GM18909 (cell line): ENCODE results near the gene ZNF385A.

Experiments used
- ATAC-seq: cut with Tn5 transposase; IDR thresholded peaks from one replicate; pipeline ENCODE4 v1.9.1; 2021; ENCODE audit warnings: mild to moderate bottlenecking; ENCODE audit not compliant: unreplicated experiment, poor library complexity

ZNF385A gene

DNA sequence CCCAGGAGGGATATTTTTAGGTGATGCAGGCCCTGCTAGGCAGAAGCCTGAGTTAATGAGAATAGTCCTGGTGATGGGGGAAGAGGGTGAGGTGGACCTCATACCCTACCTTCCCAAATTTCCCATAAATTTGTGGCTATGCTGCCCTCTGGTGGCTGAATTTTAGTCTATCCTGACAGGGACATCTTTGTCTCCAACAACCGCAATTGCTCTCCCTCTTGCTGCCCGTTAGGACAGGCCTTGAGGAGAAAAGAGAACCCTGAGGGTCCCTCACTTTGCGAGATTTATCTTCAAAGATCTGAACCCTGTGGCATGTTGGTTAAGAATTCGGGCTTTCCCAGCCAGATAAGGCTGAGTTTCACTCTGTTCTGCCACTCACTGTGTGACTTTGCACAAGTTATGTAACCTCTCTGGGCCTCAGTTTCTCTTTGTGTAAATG lies 9.8 kb upstream of the ZNF385A start:
- ATAC-seq: no peak

DNA sequence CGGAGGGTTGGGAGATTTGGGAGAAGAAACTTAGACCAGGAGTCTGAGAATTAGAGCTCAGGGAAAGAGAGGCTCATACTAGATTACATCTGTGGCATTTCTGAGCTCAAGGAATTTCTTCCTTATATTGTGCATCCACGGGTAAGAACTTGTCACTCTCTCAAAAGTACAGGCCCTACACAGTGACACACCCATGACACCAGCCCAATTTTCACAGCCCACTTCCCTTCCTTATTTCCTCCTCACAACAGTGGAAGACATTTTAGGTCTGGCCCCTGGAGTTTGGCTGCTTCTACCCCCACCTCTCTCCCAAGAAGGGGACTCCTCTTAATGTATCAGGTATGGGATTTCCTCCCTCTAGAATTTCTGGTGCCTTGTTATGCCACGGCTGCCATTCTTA lies 9.2 kb upstream of the ZNF385A start:
- no peak for ATAC-seq

DNA sequence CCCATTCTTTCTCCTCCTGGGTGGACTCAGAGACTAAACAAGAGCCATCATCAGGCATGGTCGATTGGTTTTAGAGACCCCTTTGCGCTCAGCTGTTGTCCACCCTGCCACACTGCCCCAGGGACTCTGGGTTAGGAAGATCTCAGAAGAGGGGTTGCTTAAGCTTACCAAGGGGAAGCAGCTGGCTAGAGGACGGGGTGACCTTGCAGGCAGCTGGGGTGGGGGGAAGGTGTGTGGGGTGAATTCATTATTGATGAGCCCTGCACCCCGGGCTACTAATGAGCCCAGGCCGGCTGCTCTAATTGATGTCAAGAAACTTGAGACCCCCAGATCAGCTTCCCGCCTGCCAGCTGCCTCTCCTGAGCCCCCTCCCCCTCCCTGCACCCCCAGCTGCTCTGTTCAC lies 8.7 kb upstream of the ZNF385A start:
- no peak for ATAC-seq

DNA sequence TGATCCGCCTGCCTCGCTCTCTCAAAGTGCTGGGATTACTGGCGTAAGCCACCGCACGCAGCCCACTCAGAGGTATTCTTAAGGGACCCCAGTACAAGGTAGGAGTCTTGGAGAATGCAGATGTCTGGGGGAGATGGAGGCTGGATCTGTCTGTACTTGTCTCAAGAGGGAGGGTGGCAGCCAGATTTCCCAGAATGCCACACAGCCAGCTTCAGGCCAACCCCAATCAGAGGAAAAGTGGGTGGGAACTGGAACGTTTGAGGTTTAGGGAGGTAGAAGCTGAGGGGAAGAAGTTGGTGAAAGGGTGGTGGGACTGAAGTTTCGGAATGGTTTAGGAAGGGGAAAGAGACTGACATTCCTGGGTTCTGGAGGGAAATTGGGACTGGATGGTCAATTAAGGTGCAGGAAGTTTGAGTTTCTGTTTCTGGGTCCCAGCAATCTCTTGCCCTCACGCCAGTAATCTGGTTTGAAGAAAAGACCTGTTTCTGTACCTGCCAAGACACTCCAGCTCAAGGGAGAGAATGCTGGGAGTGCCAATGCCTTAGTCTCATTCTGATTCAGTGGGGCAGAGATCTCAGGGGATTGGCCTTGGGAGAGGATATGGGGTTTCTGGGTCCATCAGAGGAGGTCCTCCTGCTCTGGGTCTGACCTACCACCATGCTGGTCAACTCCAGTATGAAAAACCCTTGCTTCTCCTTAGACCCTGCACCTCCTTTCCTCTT lies 8.1 kb upstream of the ZNF385A start:
- no peak for ATAC-seq

DNA sequence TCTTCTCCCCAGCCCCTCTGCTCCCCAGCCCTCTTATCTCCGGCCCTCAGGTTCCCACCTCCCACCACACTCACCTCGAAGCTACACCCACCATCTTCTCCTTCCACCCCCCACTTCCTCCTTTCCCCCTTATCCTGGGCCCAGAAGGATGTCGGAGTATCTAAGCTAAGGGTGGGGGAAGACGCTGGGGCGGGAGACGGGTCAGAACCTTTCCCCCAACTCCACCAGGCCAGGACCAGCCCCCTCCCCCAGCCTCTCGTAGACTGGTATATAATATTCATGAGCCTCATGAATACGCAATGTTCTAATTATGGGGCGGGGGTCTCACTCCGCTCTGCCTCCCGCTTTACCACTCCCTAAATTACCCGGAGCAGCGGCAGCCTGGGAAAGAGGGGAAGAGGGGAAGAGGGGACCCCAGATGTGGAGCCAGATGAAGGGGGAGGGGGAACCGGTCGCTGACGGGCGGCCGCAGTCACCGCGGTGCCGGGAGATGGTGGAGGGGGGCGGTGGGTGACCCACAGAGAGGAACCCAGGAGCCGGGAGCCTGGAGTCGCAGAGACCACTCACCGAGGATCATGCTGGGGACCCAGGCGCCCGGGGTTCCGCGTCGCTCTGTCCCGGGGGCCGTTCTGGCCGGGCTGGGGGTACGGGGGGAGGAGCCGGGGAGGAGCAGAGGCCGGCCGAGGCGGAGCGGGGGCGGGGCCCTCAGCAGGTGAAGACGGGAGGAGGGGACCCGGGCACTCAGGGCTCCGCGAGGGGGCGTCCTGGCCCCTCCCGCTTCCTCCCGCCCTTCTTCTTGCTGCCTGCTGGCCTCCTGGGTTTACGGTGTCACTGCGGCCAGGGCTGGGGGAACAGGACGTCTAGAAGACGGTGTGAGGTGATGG lies 6.4 kb upstream of the ZNF385A start:
- no peak for ATAC-seq

DNA sequence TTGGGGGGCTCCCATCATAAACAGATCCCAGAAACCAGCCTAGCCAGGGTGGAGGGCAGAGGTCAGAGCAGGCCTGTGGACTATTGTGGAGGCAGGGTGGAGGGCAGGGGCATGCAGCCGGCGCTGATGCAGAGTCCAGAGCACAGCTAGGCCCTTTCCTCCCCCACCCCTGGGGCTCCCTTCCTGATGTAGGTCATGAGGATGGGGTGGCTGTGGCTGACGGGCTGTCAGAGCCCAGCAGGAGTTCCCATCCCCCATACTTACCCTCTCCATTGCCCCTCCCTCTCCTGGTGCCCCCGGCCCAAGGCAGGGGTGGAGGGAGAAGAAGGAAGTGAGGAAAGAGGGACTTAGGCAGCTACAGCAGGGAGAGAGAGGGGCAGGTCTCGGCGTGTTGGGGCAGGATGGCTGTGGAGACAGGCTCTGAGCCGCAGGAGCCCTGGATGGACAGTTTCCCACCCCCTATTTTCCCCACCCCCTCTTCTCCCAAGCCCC lies 5.7 kb upstream of the ZNF385A start:
- ATAC-seq: no peak

DNA sequence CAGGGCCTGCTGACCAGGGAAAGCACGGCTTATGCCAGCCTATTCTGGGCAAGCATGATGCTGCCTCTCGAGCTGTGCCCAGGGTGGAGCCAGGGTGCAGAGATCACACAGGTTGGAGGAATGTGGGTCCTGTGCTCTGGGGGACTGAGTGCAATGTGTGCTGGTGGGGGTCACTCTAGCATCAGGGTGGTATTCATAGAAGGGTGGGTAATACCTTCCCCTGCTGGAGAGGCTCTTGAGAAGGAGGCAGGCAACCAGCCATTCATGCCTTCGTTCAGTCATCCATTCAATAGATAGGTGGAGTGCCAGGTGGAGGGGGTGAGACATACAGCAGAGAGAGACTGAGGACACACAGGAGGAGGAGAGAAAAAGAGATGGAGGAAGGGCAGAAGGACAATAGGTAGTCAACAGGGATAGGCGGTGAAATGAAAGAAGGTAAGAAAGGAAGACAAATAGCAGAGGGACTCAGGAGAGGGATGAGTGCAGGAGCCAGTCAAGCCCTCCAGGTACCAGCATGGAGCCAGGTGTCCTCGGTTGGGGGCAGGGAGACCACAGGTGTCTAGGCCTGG lies 5.2 kb upstream of the ZNF385A start:
- no peak for ATAC-seq

DNA sequence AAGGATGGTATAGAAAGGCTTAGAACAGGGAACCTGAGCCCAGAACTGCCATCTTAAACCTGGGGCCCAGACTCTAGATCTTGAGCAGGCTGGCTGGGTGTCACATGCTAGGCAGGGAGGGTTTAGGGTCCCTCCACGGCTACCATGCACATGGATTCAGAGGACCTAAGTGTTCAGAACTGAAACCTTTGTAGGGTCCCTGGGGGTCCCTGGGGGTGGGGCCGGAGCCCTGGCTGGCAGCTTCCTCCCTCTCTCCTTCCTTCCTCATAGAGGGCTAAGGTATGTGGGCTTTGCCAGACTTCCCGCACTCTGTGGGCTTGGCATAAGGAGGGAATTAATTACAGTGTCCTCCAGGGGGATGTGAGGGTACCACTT lies 4.6 kb upstream of the ZNF385A start:
- no peak for ATAC-seq

DNA sequence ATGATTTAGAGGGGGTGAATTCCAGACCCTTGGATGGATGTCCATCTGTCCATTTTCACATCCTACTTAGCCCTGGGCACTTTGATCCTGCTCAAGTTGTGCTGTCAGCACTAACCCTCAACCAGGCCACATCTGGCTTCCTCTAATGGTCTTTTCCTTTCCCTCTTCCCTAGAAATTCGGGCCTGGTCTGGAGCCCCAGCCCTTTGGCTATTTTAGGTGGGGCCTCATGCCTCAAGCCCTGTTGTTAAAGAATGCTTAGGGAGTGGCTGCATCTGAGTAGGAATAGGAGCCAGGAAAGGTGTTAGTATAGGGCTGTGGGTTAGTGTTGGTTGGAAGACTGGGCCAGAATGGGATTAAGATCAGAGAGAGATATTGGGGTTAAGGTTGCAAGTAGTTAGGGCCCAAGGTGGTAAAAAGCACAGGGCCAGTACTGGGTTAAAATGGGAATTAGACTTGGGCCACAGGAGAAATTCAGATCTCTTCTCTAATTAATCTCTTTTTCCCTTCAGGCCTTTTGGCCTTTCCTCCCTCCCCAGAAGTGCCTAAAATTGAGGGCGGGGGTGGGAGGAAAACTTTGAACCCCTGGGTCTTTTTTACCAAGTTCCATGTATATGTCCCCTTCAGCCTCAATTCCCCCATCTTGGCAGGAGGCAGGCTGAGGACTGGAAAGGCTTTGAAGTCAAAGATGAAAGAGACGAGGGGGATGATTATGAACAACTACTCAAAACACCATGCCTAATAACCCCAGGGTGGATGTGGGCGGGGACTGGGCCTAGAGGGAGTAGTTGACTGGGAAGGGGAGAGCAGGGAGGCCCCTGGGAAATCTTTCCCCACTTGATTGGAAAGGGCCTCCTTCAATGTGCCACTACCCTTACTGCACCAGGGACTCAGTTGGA lies 4.0 kb upstream of the ZNF385A start:
- ATAC-seq: no peak

DNA sequence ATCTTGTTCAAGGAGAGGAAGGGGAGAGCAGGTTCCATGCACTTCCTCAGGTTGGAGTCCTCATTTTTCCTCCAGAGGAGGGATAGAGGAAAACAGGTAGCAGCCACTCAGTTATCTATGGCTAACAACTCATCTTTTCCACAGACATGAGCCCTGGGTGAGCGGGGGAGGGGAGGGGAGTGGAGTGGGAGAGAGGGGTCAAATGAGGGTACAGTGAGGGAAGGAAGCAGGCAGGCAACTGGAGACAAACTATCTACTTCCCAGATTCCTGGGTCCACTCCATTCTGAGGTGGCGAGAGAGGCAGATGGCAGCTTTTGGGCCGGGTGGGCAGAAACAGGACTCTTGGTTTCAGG lies 2.6 kb upstream of the ZNF385A start:
- no peak for ATAC-seq

DNA sequence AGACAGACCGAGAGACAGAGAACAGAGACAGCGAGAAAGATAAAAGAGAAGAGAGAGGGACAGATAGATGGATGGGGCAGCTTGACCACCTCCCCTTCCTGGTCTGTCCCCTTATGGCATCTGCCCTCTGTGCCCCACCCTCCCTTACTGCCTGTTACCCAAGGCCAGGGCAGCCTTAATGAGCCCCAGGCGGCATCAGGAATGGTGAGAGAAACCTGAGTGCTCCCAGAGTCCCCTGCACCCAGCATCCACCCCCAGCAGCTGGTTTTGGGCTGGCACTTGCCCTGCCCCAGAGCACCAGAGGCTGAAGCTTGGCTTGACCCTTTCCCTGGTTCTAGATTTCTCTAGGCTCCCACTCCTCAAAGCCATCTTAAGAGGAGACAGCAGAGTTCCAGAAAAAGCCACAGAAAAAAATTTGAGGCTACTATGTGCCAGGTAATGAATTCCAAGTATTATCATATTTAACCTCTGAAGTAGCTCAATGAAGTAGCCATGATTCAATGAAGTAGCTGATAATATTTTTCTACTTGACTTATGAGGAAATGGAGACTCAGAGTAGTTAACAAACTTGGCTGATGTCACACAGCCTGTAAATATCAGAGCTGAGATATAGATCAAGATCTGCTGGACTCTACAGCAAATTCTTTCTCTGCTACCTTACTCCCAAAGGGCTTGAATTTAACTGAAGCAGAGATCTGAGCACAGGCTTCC lies 2.0 kb upstream of the ZNF385A start:
- ATAC-seq: no peak

DNA sequence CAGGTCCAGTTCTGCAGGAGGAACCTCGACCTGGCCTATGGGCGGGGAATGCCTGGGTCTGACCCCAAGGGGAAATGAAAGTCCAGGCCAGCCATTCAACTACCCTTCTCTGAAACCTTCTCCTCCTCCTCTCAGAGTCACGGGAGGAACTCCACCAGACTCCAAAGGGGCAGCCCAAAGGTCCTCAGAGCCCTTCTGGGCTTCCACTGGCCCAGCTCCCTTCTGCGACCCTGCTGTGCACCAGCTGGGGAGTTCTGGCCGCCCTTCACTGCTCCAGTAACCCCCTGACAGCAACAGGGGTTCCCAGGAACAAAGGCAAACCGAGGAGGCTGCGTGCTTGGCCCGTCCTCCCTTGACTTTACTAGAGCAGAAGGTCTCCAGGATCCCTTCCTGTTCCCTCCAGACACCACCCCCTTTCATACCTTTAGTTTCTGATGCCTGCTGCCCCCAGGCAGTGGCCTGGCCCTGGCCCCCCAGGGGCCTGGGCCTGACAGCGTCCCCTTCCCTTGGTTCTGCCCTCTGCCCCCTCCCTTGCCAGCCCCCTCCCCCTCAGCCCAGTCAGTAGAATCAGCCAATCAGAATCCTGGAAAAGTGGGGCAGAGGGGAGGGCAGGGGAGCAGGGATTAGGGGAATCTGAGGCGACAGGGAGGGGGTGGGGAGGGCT lies 850 bp upstream of the ZNF385A start:
- ATAC-seq: peak; percentile 56

DNA sequence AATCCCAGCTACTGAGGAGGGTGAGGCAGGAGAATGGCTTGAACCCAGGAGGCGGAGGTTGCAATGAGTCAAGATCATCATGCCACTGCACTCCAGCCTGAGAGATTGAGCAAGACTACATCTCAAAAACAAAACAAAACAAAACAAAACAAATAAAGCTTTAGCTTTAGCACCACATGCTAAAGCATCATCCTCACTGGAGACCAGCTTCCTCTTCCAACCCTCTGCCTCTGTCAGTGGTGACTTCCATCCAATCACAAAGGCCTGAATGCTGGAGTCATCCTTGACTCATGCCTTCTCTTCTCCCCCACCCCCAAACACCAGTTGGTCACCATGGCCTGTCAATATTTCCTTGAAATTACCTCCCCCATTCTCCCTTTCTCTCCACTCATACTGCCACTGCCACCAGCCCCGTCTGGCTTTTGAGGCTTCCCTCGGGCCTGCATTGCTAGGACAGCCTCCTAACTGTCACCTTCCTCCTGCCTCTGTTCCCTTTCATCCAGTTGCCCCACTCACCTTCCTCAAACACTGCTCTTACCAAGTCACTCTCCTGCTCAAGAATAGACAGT lies 1.4 kb downstream of the ZNF385A start:
- ATAC-seq: no peak

DNA sequence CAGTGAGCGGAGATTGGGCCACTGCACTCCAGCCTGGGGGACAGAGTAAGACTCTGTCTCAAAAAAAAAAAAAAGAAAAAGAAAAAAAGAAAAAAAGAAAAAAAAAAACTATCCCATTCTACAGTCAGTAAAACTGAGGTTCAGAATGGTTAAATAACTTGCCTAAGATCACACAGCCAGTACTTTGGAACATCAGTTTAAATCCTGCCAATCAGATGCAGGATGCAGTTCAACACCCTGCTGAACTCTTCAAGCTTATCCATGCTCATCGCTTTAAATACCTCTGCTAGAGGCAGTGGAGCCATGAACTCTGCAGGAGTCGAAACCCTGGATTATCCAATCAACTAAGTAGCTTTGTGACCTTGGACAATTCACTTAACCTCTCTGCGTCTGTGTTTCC lies 3.4 kb downstream of the ZNF385A start:
- no peak for ATAC-seq

DNA sequence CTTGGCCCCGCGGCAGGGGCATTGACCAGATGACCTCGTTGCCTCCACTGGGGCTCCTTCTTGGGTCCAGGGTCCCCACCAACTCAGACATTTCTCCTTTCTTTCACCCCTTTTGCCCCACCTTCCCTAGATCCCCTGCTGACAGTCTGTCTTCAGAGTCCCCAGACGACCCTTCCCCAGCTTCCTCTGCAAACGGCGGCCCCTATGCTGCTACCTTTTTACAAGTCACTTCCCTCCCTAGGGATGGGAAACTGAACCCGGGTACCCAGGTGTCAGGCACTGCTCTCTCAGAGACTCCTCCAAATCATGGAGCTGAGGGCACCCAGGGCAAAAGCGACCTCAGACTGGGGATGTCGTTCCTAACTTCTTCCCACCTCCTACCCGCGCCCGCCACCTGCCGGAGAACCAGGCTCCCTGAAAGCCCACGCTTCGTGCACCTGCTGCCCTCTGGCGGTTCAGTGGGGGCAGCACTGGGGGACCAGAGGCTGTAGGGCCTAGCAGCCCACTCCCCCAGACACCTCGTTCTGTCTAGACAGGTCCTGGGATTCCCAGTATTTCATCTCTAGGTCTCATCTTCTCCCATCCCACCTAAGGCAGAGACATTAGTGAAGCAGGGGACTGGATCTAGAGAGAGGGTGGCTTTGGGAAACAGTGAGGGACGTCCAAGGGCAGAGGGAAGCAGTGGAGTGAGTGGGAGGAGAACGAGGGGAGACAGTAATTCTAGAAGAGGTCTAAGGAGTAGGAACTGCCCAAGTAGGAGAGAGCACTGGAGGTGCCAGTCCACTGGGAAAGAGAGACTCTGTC lies 4.9 kb downstream of the ZNF385A start:
- ATAC-seq: peak; percentile 80

DNA sequence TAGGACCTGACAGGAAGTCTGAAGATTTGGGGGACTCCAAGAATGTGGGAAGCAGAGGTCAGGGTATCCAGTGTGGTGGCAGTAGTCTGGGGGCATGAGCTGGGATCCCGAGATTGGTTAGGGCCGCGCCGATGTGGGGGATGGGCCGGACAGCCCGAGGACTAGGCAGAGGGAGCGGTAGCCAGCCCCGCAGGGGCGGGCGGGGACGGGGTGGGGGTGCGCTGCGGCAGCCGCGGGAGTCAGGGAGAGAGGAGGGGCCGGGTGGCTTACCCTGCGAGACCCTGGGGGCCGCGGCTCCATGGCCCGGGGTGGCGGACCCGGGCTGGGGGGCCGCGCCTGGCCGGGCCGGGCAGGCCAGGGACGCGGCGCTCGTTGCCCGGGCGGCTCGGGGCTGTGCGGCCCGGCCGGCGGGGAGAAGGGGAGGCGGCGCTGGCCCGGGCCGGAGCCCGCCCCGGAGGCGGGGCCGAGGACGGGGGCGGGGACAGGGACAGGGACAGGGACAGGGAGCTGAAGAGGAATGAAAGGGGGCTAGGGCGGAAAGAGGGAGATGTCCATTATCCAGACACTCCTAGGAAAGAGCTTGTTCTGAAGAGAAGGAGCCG lies 5.6 kb downstream of the ZNF385A start:
- no peak for ATAC-seq

DNA sequence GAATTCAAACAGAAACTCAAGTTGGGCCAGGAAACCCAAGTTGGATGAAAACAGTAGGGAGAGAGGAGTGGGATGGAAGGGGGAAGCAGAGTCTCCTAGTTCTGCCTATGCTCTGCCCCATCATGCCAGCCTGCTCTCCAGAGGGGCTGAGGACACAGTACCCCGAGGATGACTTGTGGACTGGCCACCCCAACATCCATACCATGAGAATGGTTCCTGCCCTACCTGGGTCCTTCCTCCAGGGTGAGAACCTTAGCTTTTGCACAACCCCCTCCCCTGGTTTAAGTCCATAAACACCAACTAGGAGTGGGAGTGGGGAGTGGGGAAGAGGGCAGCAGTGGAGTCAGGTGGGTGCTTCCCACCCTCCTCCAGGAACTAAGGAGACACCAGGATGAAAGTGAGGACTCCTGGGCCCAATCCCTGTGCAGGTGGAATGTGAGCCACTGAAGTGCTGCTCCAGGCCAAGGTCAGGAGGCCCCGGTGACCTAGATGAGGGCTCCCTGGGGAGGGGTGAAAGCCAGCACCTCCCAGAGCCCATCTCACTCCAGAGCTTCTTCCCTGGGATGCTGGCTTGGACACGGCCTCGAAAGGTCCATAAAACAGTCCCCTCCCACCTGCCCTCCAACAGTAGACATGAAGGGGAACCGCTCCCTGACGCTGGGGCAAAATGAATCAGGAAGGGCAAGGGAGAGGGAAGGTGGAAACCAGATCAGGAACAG lies 6.6 kb downstream of the ZNF385A start:
- no peak for ATAC-seq
